ENCODE results near the gene KDM4B. TPM values are rescaled to one million over a fixed set of nuclear protein-coding genes. Genes with fewer than 3 reads are reported as not detected.

KDM4B gene
- total and polyA plus RNA-seq, 10 of the 15 experiments (the other 5 are each of a cell fraction or from before 2014, with no cell fraction given), result 0.47 to 49.6 (median 16.2) TPM

DNA sequence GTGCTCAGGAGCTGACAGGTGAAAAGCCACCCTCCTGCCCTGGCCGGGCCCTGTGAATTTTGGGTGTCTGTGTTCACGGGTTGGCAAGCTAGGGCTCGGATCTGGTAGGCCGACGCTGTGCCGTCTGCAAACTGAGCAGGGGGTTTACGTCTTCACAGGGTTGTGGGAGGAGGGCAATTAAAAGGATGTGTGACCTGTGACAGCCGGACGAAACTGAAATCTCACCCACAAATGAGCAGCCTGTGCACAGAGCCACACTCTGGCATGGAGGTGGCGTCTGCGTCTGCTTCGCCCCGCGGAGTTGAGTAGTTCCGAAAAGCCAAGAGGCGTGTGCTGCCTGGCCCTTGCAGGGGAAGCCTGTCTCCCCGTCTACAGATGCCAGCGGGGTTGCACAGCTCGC is 117.3 kb downstream of the KDM4B start:
- POLR2A ChIA-PET, result no interaction called here
- Histone ChIP-seq H3K4me3 (no peak overlapping the region), H4K20me1 (ENCODE audit: control insufficient read depth, insufficient read depth) (no peaks in the 10 kb centered on the region), H3K4me1 (ENCODE audit: control insufficient read depth, insufficient read depth, low read length) (no peaks in the 10 kb centered on the region), H2AFZ (ENCODE audit: control insufficient read depth, low read depth, low read length) (no peak overlapping the region), H3K9me3 (replicated peaks; ENCODE audit: control insufficient read depth, insufficient read depth, low read length) (no peaks in the 10 kb centered on the region), H3K27ac (ENCODE audit: control insufficient read depth, insufficient read depth) (no peak overlapping the region), H3K36me3 (ENCODE audit: control insufficient read depth in 2 of 2, insufficient read depth in 2 of 2, low read length in 1 of 2) (peaks cover 2 to 13% of the 10 kb centered on the region in 2 experiments; a peak in 3 of 4 replicates), H3K9ac (ENCODE audit: control insufficient read depth, insufficient read depth, low read length) (no peak overlapping the region), H3K4me2 (ENCODE audit: control insufficient read depth, insufficient read depth) (no peak overlapping the region), H3K79me2 (ENCODE audit: control insufficient read depth, insufficient read depth, low read length) (no peaks in the 10 kb centered on the region), H3K27me3 (replicated peaks in 1 of 2; ENCODE audit: control insufficient read depth in 2 of 2, insufficient read depth in 2 of 2, low read length in 1 of 2) (no peaks in the 10 kb centered on the region)
- in situ Hi-C loops (cut with MboI), result no loop called here
- CTCF ChIA-PET, result no interaction called here
- no peak for ATAC-seq
- FAIRE-seq, result no peak
- BruUV-seq (replicated peaks), result no TSS peak
- SMC1A ChIA-PET (ENCODE audit: uncharacterized antibody, unreplicated experiment), result no interaction called here
- DNase-seq (ENCODE audit: low read depth, low spot score), result no peak
- intact Hi-C loops (cut with micrococcal nuclease; ENCODE audit: unreplicated experiment), result no loop called here
- 96% methylated on average over 19 of the region's 19 CpGs for WGBS (ENCODE audit: insufficient coverage, insufficient replicate concordance, low lambda C conversion rate, missing lambda C conversion rate)
- RAD21 ChIA-PET (ENCODE audit: unreplicated experiment), result no interaction called here
- TF ChIP-seq NFIC (IDR thresholded peaks at IDR 0.05; ENCODE audit: low read depth, low read length), result no peak
- no peak for TF ChIP-seq KDM1A (IDR thresholded peaks at IDR 0.05; ENCODE audit: borderline replicate concordance)
- TF ChIP-seq ZNF592 (IDR thresholded peaks at IDR 0.05), result no peak
- 0 out of 2 replicates have a peak, but pooled peaks have one; percentile 15 for TF ChIP-seq GATAD2B (conservative IDR thresholded peaks at IDR 0.05; ENCODE audit: low read depth)
- peak; percentile 53; the same call in 1 of the 2 replicates for TF ChIP-seq IKZF1 (conservative IDR thresholded peaks at IDR 0.05)
- no peak for TF ChIP-seq RCOR1 (conservative IDR thresholded peaks at IDR 0.05; ENCODE audit: low read depth, low read length)
- no peak for TF ChIP-seq CBX5 (IDR thresholded peaks at IDR 0.05; ENCODE audit: low read depth)
- no peak for TF ChIP-seq NFXL1 (IDR thresholded peaks at IDR 0.05; ENCODE audit: borderline replicate concordance)
- TF ChIP-seq MTA2 (IDR thresholded peaks at IDR 0.05; ENCODE audit: low read depth), result peak; percentile 50; the same call in 1 of the 2 replicates
- peak; percentile 36 to 87; a peak in 3 of 4 replicates for TF ChIP-seq BHLHE40 (IDR thresholded peaks at IDR 0.05; ENCODE audit: borderline replicate concordance in 1 of 2, low read depth in 2 of 2, low read length in 1 of 2)
- TF ChIP-seq CREM (IDR thresholded peaks at IDR 0.05; ENCODE audit: low read depth), result no peak
- TF ChIP-seq E2F8 (IDR thresholded peaks at IDR 0.05; ENCODE audit: low read depth, partially characterized antibody), result no peak
- TF ChIP-seq SUZ12 (IDR thresholded peaks at IDR 0.05; ENCODE audit: unreplicated experiment), result no peak
- TF ChIP-seq HDAC6 (IDR thresholded peaks at IDR 0.05; ENCODE audit: unreplicated experiment), result no peak
- TF ChIP-seq CEBPZ (IDR thresholded peaks at IDR 0.05; ENCODE audit: low read depth, low read length), result no peak

Measured in GM12878 (cell line).